Neuronal stem cell (in vitro differentiated cells): Measurements from ENCODE around the gene PRKRA.
A peak's percentile ranks its signal among the peaks of the same experiment; 100 is the strongest.

Experiments
- DNase-seq: peaks from one replicate; pipeline ENCODE4 v3.0.0-alpha.2; 2013; ENCODE audit warnings: low spot score
- H2AFZ ChIP-seq: one replicate; pipeline ENCODE4 v1.6.1; 2013; ENCODE audit warnings: mild to moderate bottlenecking, low read length, inconsistent platforms
- H2AK5ac ChIP-seq: 2 replicates; pipeline ENCODE4 v1.6.1; 2013; ENCODE audit warnings: low read depth, mild to moderate bottlenecking, inconsistent platforms, low read length, moderate library complexity, mixed read lengths
- H2BK120ac ChIP-seq: 2 replicates; pipeline ENCODE4 v1.6.1; 2013; ENCODE audit warnings: low read depth, mild to moderate bottlenecking, inconsistent platforms, low read length, moderate library complexity, mixed read lengths
- H2BK12ac ChIP-seq: one replicate; pipeline ENCODE4 v1.6.1; 2013; ENCODE audit warnings: low read length, inconsistent platforms
- H2BK15ac ChIP-seq: 2 replicates; pipeline ENCODE4 v1.6.1; 2013; ENCODE audit warnings: mild to moderate bottlenecking, low read length, inconsistent platforms, mixed read lengths
- H2BK5ac ChIP-seq: one replicate; pipeline ENCODE4 v1.6.1; 2013; ENCODE audit warnings: inconsistent platforms, mild to moderate bottlenecking, low read length, moderate library complexity
- H3K14ac ChIP-seq: one replicate; pipeline ENCODE4 v1.6.1; 2013; ENCODE audit warnings: low read length, inconsistent platforms
- H3K18ac ChIP-seq: 2 replicates; pipeline ENCODE4 v1.6.1; 2013; ENCODE audit warnings: low read length, inconsistent platforms
- H3K23ac ChIP-seq: 2 replicates; pipeline ENCODE4 v1.6.1; 2013; ENCODE audit warnings: low read depth, mild to moderate bottlenecking, mixed read lengths, low read length, inconsistent platforms; ENCODE audit not compliant: poor library complexity
- H3K27ac ChIP-seq: replicated peaks from 3 replicates; pipeline ENCODE4 v1.5.1; 2013; ENCODE audit warnings: low read length, inconsistent platforms
- H3K27me3 ChIP-seq, 3 experiments: 2 replicates each; pipeline ENCODE4 v1.6.1; 2013; ENCODE audit warnings: low read length in 3 of 3, mild to moderate bottlenecking in 2 of 3, inconsistent platforms in 1 of 3, low read depth in 1 of 3, mixed read lengths in 1 of 3, moderate library complexity in 1 of 3; ENCODE audit not compliant: control insufficient read depth in 3 of 3, insufficient read depth in 3 of 3
- H3K36me3 ChIP-seq, 2 donors: replicated peaks in 1 of 2; 2 replicates each; pipeline ENCODE4 v1.6.1; 2013; ENCODE audit warnings: low read length in 2 of 2; ENCODE audit not compliant: control insufficient read depth in 2 of 2, insufficient read depth in 2 of 2
- H3K4ac ChIP-seq: 2 replicates; pipeline ENCODE4 v1.6.1; 2013; ENCODE audit warnings: inconsistent platforms, mild to moderate bottlenecking, low read length, moderate library complexity
- H3K4me1 ChIP-seq, 2 donors: 1 replicate in 1 of 2; 2 replicates in 1 of 2; pipeline ENCODE4 v1.6.1; 2013; ENCODE audit warnings: low read length in 2 of 2, low read depth in 1 of 2; ENCODE audit not compliant: control insufficient read depth in 2 of 2, insufficient read depth in 1 of 2
- H3K4me2 ChIP-seq: one replicate; pipeline ENCODE4 v1.6.1; 2013; ENCODE audit warnings: mild to moderate bottlenecking, low read length, inconsistent platforms; ENCODE audit not compliant: insufficient read depth, poor library complexity, severe bottlenecking
- H3K4me3 ChIP-seq, 2 donors: 2 replicates each; pipeline ENCODE4 v1.5.1; 2013; ENCODE audit warnings: low read length in 2 of 2, mild to moderate bottlenecking in 2 of 2, inconsistent platforms in 1 of 2, moderate library complexity in 1 of 2
- H3K79me1 ChIP-seq: one replicate; pipeline ENCODE4 v1.6.1; 2013; ENCODE audit warnings: low read depth, mild to moderate bottlenecking, inconsistent platforms, low read length, moderate library complexity
- H3K9ac ChIP-seq: one replicate; pipeline ENCODE4 v1.6.1; 2013; ENCODE audit warnings: mild to moderate bottlenecking, low read depth, low read length, inconsistent platforms; ENCODE audit not compliant: poor library complexity
- H3K9me3 ChIP-seq, 2 donors: replicated peaks in 1 of 2; 2 replicates each; pipeline versions ENCODE3 to v1.6.1; 2013; ENCODE audit warnings: low read length in 2 of 2, mild to moderate bottlenecking in 2 of 2, inconsistent platforms in 1 of 2, low read depth in 1 of 2, mixed read lengths in 1 of 2, moderate library complexity in 1 of 2; ENCODE audit not compliant: control insufficient read depth in 2 of 2, insufficient read depth in 1 of 2
- H4K8ac ChIP-seq: one replicate; pipeline ENCODE4 v1.6.1; 2013; ENCODE audit warnings: low read depth, mild to moderate bottlenecking, inconsistent platforms, low read length, moderate library complexity
- H4K91ac ChIP-seq: one replicate; pipeline ENCODE4 v1.6.1; 2013; ENCODE audit warnings: low read length, low read depth, mild to moderate bottlenecking, inconsistent platforms; ENCODE audit not compliant: poor library complexity
- WGBS, 2 donors: extraction: QIAGEN DNeasy Blood & Tissue Kit; methylation state at CpG; one replicate each; pipeline ENCODE4 v1.1.7; 2013; ENCODE audit warnings: missing lambda C conversion rate in 2 of 2, mixed read lengths in 1 of 2; ENCODE audit not compliant: insufficient read length in 2 of 2, insufficient replicate concordance in 1 of 2; ENCODE audit errors: extremely low coverage in 2 of 2; 5-methylcytosine and 5-hydroxymethylcytosine counted together

The PRKRA gene

DNA sequence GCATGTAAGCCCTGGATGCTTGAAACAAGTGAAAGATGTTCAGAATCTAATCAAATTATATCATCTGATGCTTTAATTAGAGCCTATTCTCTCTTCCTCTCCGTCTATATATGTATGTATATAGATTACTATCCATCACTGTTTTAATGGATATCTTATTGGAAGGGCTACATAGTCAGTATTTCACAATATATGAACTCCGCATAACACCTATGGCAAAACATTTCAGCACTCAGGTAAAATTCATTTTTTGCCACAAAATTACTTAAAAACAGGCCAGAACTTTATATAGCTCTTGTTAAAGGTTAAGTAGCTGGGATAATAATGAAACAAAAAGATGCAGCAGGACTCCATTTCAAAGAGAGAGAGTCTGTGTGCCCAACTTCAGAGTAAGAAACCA lies 1.4 kb upstream of the PRKRA start:
- Histone ChIP-seq H3K27me3 (no peaks in the 10 kb centered on the region), H4K8ac (no peak overlapping the region), H3K18ac (no peak overlapping the region), H2AFZ (no peak overlapping the region), H3K4me3 (no peak overlapping the region), H2BK15ac (no peak overlapping the region), H2BK12ac (no peak overlapping the region), H3K27ac (no peak overlapping the region), H3K23ac (no peak overlapping the region), H3K9me3 (no peaks in the 10 kb centered on the region), H2BK120ac (no peak overlapping the region), H3K9ac (no peak overlapping the region), H2AK5ac (no peak overlapping the region), H3K36me3 (peaks cover 11 to 29% of the 10 kb centered on the region in 2 donors), H3K4ac (no peak overlapping the region), H3K79me1 (peaks cover 8% of the 10 kb centered on the region), H3K4me1 (peaks cover 6 to 23% of the 10 kb centered on the region in 2 donors), H2BK5ac (no peak overlapping the region), H3K14ac (no peak overlapping the region), H4K91ac (no peak overlapping the region), H3K4me2 (no peak overlapping the region)
- no peak for DNase-seq
- no CpG with 5 or more reads among the region's 2 CpGs for WGBS, 2 donors

DNA sequence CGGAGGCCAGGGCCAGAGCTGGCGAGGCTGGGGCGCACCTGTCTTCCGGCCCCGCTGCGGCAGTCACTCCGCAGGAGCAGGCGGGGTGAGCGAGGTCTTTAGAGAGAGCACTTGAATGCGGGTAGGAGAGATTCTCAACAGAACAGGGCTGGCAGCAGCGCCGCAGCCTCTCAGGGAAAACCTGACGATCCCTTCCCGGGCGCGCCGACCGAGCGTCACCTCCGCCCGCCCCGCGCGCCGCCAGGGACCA lies 526 bp downstream of the PRKRA start:
- Histone ChIP-seq H2AK5ac (no peak overlapping the region), H2BK5ac (peak overlapping the region; percentile 100)

DNA sequence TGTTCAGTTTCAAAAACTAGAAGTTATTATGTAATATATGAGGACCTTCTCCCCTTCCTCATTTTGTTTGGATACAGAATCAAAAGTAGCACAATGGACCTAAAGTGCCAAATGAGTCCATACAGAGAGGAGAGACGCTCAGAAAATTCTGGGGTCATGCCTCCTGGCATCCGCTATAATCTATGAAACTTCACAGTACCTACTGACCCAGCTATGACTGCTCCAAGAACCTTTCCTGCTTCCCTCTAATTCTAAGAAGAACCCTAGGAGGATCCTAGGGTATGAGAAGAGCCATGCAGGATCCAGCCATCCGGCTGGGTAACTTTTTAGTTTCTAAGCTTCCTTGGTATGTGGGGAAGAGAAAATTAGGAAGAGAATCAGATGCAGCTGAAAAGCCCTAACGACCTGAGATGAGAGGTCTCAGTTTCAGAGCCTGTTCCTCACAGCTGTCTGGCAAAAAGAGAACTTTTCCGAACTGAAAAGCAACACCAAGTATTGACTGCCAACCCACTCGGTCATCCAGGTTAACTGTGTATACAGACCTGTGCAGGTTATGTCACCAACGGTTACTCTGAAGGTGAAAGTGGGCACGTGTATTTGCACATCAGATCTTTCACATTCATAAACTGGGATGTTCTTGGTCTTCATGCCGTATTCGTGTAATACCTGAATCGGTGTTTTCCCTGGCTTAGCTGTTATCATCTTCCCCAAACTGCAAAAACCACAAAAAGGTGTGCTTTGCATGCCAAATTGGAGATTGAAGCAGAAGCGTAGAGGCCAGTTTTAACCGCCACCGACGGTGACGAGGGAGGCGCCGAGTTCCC lies 1.1 kb downstream of the PRKRA start:
- Histone ChIP-seq H2AFZ (peak overlapping the region; percentile 100), H3K79me1 (peaks cover 8% of the 10 kb centered on the region), H3K27me3 (no peaks in the 10 kb centered on the region), H3K14ac (no peak overlapping the region), H3K4ac (no peak overlapping the region), H3K36me3 (peaks cover 19 to 52% of the 10 kb centered on the region in 2 donors), H3K9me3 (no peaks in the 10 kb centered on the region), H3K4me3 (peak overlapping the region; percentile 93 to 98), H3K4me2 (peak overlapping the region; percentile 74), H3K18ac (peak overlapping the region; percentile 92), H3K9ac (peak overlapping the region; percentile 92), H2AK5ac (no peak overlapping the region), H3K27ac (no peak overlapping the region), H2BK15ac (no peak overlapping the region), H2BK12ac (no peak overlapping the region), H4K8ac (no peak overlapping the region), H2BK5ac (peak overlapping the region; percentile 100), H3K23ac (peak overlapping the region; percentile 100), H3K4me1 (peaks cover 6 to 23% of the 10 kb centered on the region in 2 donors), H4K91ac (no peak overlapping the region), H2BK120ac (no peak overlapping the region)
- no CpG with 5 or more reads among the region's 18 CpGs for WGBS, 2 donors
- peak; percentile 1 for DNase-seq

More for the DNA sequence above, 526 bp downstream of the PRKRA start:
- H3K27ac ChIP-seq = no peak overlapping the region
- no peak for DNase-seq
- peak overlapping the region; percentile 92 for H3K18ac ChIP-seq
- WGBS, 2 donors = no CpG with 5 or more reads among the region's 25 CpGs
- peaks cover 6 to 23% of the 10 kb centered on the region in 2 donors for H3K4me1 ChIP-seq
- no peak overlapping the region for H2BK15ac ChIP-seq
- peak overlapping the region; percentile 92 for H3K9ac ChIP-seq
- no peaks in the 10 kb centered on the region for H3K27me3 ChIP-seq
- H3K23ac ChIP-seq = peak overlapping the region; percentile 100
- H3K36me3 ChIP-seq = peaks cover 14 to 46% of the 10 kb centered on the region in 2 donors
- H2BK120ac ChIP-seq = no peak overlapping the region
- no peak overlapping the region for H4K8ac ChIP-seq
- H3K4me2 ChIP-seq = peak overlapping the region; percentile 74
- H3K4ac ChIP-seq = no peak overlapping the region
- no peak overlapping the region for H3K14ac ChIP-seq
- peaks cover 8% of the 10 kb centered on the region for H3K79me1 ChIP-seq
- peak overlapping the region; percentile 93 to 98 for H3K4me3 ChIP-seq
- peak overlapping the region; percentile 100 for H2AFZ ChIP-seq
- H4K91ac ChIP-seq = no peak overlapping the region
- no peak overlapping the region for H2BK12ac ChIP-seq
- H3K9me3 ChIP-seq = no peaks in the 10 kb centered on the region

DNA sequence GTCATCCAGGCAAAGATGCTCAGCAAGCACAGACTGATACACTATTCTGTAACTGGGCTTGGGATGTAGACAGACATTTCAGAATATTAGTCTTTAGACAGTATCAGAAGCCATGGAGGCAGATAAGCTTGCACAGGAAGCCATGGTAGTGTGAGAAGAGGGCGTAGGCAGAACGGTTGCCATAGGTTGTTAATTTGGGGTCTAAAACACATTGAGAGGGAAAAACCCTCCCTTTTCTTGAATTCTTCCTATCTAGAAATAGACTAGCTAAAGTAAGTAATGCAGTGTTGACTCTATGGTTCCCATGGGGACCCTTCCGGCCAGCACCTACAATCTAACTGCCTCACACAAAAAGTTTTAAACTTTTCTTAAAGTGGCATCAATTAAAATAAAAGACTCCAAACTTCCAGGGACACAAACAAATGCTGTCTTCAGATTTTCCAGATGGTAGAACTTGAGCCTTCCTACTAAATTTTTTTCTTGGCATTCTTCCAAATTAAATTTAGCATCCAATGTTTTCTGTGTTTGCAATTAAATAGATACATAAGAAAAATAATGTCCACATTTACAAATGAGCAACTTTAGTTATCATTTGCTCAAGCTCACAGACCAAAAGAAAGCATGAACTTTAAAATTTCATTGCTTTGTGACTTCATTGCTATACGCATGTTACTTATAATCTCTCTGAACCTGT lies 1.9 kb downstream of the PRKRA start:
- no peak overlapping the region for H3K23ac ChIP-seq
- H2BK12ac ChIP-seq = no peak overlapping the region
- H3K36me3 ChIP-seq = peaks cover 19 to 60% of the 10 kb centered on the region in 2 donors
- no peaks in the 10 kb centered on the region for H3K27me3 ChIP-seq
- H3K14ac ChIP-seq = no peak overlapping the region
- no peak overlapping the region for H3K9ac ChIP-seq
- no peak overlapping the region for H2BK120ac ChIP-seq
- no peaks in the 10 kb centered on the region for H3K9me3 ChIP-seq
- no peak for DNase-seq
- no CpG with 5 or more reads among the region's 4 CpGs for WGBS, 2 donors
- H4K91ac ChIP-seq = no peak overlapping the region
- no peak overlapping the region for H3K4me2 ChIP-seq
- H3K4me3 ChIP-seq = peak overlapping the region in 1 of 2 donors; percentile 98
- H3K79me1 ChIP-seq = peaks cover 8% of the 10 kb centered on the region
- no peak overlapping the region for H3K18ac ChIP-seq
- H4K8ac ChIP-seq = no peak overlapping the region
- no peak overlapping the region for H2BK5ac ChIP-seq
- H2AFZ ChIP-seq = no peak overlapping the region
- H2BK15ac ChIP-seq = no peak overlapping the region
- no peak overlapping the region for H3K27ac ChIP-seq
- H3K4ac ChIP-seq = no peak overlapping the region
- H3K4me1 ChIP-seq = peaks cover 6 to 23% of the 10 kb centered on the region in 2 donors
- no peak overlapping the region for H2AK5ac ChIP-seq
